Stimulated activated CD4-positive, alpha-beta T cell treated with anti-CD3 and anti-CD28 coated beads, Interleukin-12 subunit alpha, Interleukin-12 subunit beta, amount 100 ng/mL, for 4 hours (primary cell): Measurements from ENCODE around the gene CRTC1.
A peak's percentile ranks its signal among the peaks of the same experiment; 100 is the strongest.

Source experiments
- DNase-seq: peaks from one replicate; pipeline ENCODE4 v3.0.0-alpha.2; 2020

CRTC1 gene

GRCh38 chr19:18788529-18789421, 105.3 kb downstream of the CRTC1 start:
- no peak for DNase-seq

GRCh38 chr19:18789422-18789869, 106.0 kb downstream of the CRTC1 start:
- DNase-seq: no peak

GRCh38 chr19:18789883-18790565, 106.5 kb downstream of the CRTC1 start:
- DNase-seq: peak; percentile 38

- no peak for DNase-seq
Measured at GRCh38 chr19:18790566-18791314, 107.3 kb downstream of the CRTC1 start, which contains the start of gene COMP. Gene COMP, minus strand, starts transcription at chr19:18791305. Its CDS starts 36 bp downstream, at chr19:18791269.

GRCh38 chr19:18791315-18791678, 107.8 kb downstream of the CRTC1 start:
- DNase-seq: no peak

GRCh38 chr19:18792661-18793060, 109.2 kb downstream of the CRTC1 start:
- no peak for DNase-seq

- no peak for DNase-seq
Measured at GRCh38 chr19:18793144-18794028, 109.9 kb downstream of the CRTC1 start.

GRCh38 chr19:18794029-18794313, 110.5 kb downstream of the CRTC1 start:
- DNase-seq: no peak

- DNase-seq: no peak
Measured at GRCh38 chr19:18794692-18795091, 111.2 kb downstream of the CRTC1 start.

GRCh38 chr19:18795540-18795939, 112.1 kb downstream of the CRTC1 start:
- DNase-seq: no peak

- no peak for DNase-seq
Measured at GRCh38 chr19:18796239-18796638, 112.8 kb downstream of the CRTC1 start.

GRCh38 chr19:18798384-18799352, 115.2 kb downstream of the CRTC1 start:
- no peak for DNase-seq

- no peak for DNase-seq
Measured at GRCh38 chr19:18799389-18799970, 116.0 kb downstream of the CRTC1 start.

- no peak for DNase-seq
Measured at GRCh38 chr19:18800079-18800478, 116.6 kb downstream of the CRTC1 start.

- DNase-seq: no peak
Measured at GRCh38 chr19:18800636-18801035, 117.2 kb downstream of the CRTC1 start.

GRCh38 chr19:18802354-18802753, 118.9 kb downstream of the CRTC1 start:
- no peak for DNase-seq

GRCh38 chr19:18803550-18804138, 120.2 kb downstream of the CRTC1 start:
- DNase-seq: no peak

- DNase-seq: no peak
Measured at GRCh38 chr19:18804139-18804601, 120.7 kb downstream of the CRTC1 start.

- DNase-seq: no peak
Measured at GRCh38 chr19:18804643-18805042, 121.2 kb downstream of the CRTC1 start.

GRCh38 chr19:18807861-18808331, 124.4 kb downstream of the CRTC1 start:
- DNase-seq: no peak
